ENCODE data around the gene HIP1. TPM values are rescaled to one million over a fixed set of nuclear protein-coding genes. Genes with fewer than 3 reads are reported as not detected.

The HIP1 gene
- total and polyA plus RNA-seq, 2 of the 13 experiments (the other 11 are each of a cell fraction or from before 2014, with no cell fraction given): 4.5 to 6.2 TPM

GRCh38 chr7:75688200-75689136, 50.3 kb downstream of the HIP1 start (continued):
- no peak for TF ChIP-seq EEA1 (CRISPR knock-in tag; IDR thresholded peaks at IDR 0.05; ENCODE audit: borderline replicate concordance)
- TF ChIP-seq, protein P1, sequence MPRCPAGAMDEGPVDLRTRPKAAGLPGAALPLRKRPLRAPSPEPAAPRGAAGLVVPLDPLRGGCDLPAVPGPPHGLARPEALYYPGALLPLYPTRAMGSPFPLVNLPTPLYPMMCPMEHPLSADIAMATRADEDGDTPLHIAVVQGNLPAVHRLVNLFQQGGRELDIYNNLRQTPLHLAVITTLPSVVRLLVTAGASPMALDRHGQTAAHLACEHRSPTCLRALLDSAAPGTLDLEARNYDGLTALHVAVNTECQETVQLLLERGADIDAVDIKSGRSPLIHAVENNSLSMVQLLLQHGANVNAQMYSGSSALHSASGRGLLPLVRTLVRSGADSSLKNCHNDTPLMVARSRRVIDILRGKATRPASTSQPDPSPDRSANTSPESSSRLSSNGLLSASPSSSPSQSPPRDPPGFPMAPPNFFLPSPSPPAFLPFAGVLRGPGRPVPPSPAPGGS (CRISPR knock-in tag; IDR thresholded peaks at IDR 0.05): no peak
- TF ChIP-seq, protein P2, sequence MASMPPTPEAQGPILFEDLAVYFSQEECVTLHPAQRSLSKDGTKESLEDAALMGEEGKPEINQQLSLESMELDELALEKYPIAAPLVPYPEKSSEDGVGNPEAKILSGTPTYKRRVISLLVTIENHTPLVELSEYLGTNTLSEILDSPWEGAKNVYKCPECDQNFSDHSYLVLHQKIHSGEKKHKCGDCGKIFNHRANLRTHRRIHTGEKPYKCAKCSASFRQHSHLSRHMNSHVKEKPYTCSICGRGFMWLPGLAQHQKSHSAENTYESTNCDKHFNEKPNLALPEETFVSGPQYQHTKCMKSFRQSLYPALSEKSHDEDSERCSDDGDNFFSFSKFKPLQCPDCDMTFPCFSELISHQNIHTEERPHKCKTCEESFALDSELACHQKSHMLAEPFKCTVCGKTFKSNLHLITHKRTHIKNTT (CRISPR knock-in tag; IDR thresholded peaks at IDR 0.05): no peak
- TF ChIP-seq MATR3 (CRISPR knock-in tag; IDR thresholded peaks at IDR 0.05): no peak
- TF ChIP-seq, protein P3, sequence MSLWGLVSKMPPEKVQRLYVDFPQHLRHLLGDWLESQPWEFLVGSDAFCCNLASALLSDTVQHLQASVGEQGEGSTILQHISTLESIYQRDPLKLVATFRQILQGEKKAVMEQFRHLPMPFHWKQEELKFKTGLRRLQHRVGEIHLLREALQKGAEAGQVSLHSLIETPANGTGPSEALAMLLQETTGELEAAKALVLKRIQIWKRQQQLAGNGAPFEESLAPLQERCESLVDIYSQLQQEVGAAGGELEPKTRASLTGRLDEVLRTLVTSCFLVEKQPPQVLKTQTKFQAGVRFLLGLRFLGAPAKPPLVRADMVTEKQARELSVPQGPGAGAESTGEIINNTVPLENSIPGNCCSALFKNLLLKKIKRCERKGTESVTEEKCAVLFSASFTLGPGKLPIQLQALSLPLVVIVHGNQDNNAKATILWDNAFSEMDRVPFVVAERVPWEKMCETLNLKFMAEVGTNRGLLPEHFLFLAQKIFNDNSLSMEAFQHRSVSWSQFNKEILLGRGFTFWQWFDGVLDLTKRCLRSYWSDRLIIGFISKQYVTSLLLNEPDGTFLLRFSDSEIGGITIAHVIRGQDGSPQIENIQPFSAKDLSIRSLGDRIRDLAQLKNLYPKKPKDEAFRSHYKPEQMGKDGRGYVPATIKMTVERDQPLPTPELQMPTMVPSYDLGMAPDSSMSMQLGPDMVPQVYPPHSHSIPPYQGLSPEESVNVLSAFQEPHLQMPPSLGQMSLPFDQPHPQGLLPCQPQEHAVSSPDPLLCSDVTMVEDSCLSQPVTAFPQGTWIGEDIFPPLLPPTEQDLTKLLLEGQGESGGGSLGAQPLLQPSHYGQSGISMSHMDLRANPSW (CRISPR knock-in tag; IDR thresholded peaks at IDR 0.05; ENCODE audit: borderline replicate concordance): no peak
- TF ChIP-seq, protein P4, sequence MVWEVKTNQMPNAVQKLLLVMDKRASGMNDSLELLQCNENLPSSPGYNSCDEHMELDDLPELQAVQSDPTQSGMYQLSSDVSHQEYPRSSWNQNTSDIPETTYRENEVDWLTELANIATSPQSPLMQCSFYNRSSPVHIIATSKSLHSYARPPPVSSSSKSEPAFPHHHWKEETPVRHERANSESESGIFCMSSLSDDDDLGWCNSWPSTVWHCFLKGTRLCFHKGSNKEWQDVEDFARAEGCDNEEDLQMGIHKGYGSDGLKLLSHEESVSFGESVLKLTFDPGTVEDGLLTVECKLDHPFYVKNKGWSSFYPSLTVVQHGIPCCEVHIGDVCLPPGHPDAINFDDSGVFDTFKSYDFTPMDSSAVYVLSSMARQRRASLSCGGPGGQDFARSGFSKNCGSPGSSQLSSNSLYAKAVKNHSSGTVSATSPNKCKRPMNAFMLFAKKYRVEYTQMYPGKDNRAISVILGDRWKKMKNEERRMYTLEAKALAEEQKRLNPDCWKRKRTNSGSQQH (CRISPR knock-in tag; IDR thresholded peaks at IDR 0.05; ENCODE audit: low read depth): no peak
- peak; percentile 59; the same call in 1 of the 2 replicates for TF ChIP-seq ZNF543 (CRISPR knock-in tag; IDR thresholded peaks at IDR 0.05)
- TF ChIP-seq SIN3B (IDR thresholded peaks at IDR 0.05; ENCODE audit: low read length): no peak
- TF ChIP-seq GLI4 (CRISPR knock-in tag; IDR thresholded peaks at IDR 0.05; ENCODE audit: borderline replicate concordance): no peak
- TF ChIP-seq HES4 (CRISPR knock-in tag; IDR thresholded peaks at IDR 0.05; ENCODE audit: borderline replicate concordance): no peak
- TF ChIP-seq NFRKB (IDR thresholded peaks at IDR 0.05): no peak
- no peak for TF ChIP-seq KMT2B (CRISPR knock-in tag; IDR thresholded peaks at IDR 0.05)
- TF ChIP-seq ZNF235 (CRISPR knock-in tag; IDR thresholded peaks at IDR 0.05; ENCODE audit: borderline replicate concordance): no peak
- TF ChIP-seq REXO4 (CRISPR knock-in tag; IDR thresholded peaks at IDR 0.05; ENCODE audit: borderline replicate concordance): no peak
- peak; percentile 34; the same call in 1 of the 2 replicates for TF ChIP-seq NAIF1 (CRISPR knock-in tag; IDR thresholded peaks at IDR 0.05; ENCODE audit: borderline replicate concordance)
- TF ChIP-seq BRCA1 (CRISPR knock-in tag; IDR thresholded peaks at IDR 0.05): no peak; the same call in 1 of the 2 replicates
- peak; percentile 53; the same call in 1 of the 2 replicates for TF ChIP-seq ZNF703 (CRISPR knock-in tag; IDR thresholded peaks at IDR 0.05; ENCODE audit: borderline replicate concordance)
- no peak for TF ChIP-seq ZFAT (CRISPR knock-in tag; conservative IDR thresholded peaks at IDR 0.05)
- no peak for TF ChIP-seq RFX3 (CRISPR knock-in tag; IDR thresholded peaks at IDR 0.05)
- no peak; the same call in 1 of the 2 replicates for TF ChIP-seq JDP2 (CRISPR knock-in tag; IDR thresholded peaks at IDR 0.05; ENCODE audit: borderline replicate concordance)
- no peak for TF ChIP-seq NCOA1 (CRISPR knock-in tag; IDR thresholded peaks at IDR 0.05)
- peak; percentile 56; the same call in 1 of the 2 replicates for TF ChIP-seq ZKSCAN8 (CRISPR knock-in tag; IDR thresholded peaks at IDR 0.05; ENCODE audit: borderline replicate concordance)
- TF ChIP-seq ZNF816 (CRISPR knock-in tag; IDR thresholded peaks at IDR 0.05; ENCODE audit: borderline replicate concordance): peak; percentile 46; the same call in 1 of the 2 replicates
- TF ChIP-seq ZNF207 (IDR thresholded peaks at IDR 0.05; ENCODE audit: borderline replicate concordance): no peak

Measured in HepG2 (cell line).